GM18870 (cell line): Measurements from ENCODE around the gene SLC2A6.

ENCODE experiments used
- ATAC-seq: cut with Tn5 transposase; IDR thresholded peaks from one replicate; pipeline ENCODE4 v1.9.1; 2021; ENCODE audit warnings: moderate library complexity; ENCODE audit not compliant: unreplicated experiment

The SLC2A6 gene

DNA sequence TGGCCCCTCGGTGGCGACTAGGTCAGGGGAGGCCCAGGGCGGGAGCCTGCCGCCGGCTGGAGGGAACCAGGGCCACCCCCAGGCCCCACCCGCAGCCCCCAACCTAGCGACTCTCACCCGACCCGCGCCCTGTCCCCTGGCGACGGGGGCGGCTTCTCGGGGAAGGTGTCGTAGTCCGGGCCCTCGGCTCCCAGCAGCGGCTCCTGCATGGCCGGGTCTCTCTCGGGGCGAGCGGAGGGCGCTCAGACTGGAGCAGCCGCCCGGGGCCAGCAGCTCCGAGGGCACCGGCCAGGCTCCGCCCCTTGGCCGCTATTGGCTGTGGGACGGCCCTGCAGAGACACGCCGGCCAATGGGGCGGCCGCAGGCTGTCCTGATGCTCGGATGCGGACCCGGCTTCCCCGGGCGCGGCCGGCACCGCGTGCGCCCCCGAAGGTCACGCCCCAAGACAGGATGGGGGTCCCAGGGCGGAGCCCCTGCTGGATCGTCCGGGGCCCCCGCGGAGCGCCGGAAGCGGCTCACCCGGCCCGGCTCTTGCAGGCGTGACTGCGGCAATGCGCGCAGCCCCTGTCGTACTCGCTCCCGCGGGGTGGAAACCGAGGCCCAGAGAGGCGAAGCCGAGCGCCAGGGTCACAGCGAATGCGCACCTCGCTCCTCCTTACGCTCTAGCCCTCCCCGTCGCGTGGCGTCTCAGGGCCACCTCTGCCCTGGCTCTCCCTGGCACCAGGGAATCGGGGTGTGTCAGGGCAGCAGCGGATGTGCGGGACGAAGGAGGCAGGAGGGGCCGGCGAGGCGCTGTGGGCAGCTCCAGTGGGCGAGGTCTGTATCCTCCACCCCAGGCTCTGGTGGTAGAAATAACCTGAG lies at the start of gene SLC2A6:
TSS of gene SLC2A6 (minus strand) at position 249 of the 861 bp plus-strand sequence. CDS start at position 209, 40 bp downstream.
- ATAC-seq = peak; percentile 58

DNA sequence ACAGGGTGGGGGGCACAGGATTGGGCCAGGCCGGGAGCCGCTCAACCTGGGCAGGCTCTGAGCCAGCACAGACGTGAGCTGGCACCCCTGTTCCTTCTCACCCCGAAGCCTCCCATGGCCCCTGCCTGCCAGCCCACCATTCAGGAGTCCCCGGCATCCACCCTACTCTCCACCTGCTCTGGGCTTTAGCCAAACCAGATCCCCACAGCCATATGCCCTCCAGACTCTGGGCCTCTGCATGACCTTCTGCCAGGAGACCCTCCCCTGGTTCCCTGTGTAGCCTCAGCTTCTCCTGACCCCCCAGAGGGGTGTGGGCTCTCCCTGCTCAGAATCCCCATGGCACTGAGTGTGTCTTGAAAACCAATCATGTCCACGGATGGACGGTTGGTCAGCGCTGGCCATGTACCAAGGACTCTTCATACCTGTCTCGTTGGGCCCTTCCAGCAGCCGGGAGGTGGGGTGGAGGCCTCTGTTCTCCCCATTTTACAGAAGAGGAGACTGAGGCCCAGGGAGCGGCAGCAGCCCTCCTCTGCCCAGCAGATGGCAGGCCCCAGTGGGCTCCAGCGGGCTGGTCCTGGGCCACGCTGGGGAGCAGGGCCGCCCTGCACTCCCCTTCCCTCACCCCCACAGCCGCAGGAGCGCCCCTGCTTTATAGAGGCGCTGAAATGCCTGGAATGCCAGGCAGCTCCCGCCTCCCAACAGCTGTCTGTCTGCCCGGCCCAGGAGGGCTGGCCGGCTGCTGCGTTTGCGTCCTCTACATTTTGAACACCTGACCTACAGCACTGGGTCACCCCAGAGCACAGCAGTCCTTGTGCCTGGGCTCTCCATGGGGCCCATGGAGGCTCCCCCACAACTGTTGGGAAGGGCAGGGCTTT lies 49.3 kb upstream of the SLC2A6 start:
- ATAC-seq = no peak

DNA sequence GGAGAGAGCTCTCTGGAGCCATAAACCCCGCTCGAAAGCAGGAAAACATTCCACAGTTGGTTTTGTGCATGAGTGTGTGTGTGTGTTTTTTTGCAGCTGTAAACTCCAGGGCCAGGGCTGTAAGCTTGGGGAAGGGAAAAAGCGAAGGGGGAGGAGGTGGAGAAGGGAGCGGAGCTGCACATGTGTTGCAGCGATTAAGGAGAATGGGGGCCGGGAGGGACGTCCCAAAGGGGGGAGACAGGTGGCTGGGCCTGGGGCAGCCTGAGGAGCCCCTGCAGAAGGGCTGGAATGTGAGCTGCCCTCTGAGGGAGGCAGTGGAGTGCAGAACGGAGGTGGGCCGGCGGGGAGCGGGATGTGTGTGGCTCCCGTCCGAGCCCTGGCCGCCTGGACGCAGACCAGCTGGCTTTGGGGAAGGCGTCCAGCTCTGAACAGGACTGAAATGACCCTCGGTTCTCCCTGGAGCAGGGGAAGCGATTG lies 48.6 kb upstream of the SLC2A6 start:
- no peak for ATAC-seq

DNA sequence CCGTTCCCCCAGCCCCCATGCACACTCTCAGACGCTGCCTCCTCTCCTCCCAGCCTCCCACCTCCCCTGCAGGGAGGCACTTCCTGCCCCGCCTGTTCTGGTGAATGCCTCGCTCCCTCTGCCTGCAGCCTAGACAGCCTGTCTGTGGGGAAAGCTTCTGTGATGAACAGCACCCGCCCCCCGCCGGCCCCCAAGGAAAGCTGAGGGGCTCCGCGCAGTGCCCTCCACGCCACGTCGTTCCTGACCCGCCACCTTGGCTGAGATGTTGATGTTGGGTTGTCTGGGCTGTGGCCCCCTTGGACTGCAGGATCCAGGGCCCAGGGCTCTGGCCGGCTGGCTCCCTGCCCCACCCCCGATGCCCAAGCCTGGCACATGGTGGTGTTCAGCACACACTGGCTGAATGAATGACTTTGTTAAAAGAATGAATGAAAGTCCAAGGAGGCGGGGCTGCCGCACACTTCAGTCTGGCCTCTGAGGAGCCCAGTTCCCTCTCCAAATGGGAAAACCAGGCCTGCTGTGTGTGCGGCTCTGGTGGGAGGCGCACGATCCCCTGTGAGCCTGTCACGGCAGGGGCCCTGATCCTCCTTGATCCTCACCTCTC lies 47.9 kb upstream of the SLC2A6 start:
- no peak for ATAC-seq

DNA sequence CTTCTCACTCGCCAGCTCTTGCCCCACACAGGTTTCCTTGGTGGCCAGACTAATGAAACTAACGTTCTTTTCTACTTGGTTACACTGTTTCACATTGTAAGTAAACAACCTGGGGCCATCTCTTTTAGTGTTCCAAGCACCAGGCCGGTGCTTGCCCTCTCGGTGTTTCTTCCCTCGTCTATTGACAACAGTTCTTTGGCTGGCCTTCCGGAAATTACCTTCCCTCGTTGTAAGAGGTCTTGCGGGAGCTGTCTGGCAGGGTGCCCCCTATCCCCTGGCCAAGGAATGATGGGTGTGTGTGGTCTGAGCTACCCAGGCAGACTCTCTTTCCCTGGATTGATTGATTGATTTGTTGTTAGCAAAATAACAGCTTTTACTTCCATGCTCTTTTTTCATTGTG lies 46.8 kb upstream of the SLC2A6 start:
- ATAC-seq = no peak

GRCh38 chr9:133524679-133525228 lies 45.9 kb upstream of the SLC2A6 start, which contains the start of gene MYMK:
Gene MYMK, minus strand, starts transcription at chr9:133524959. Its CDS starts 115 bp downstream, at chr9:133524844.
- no peak for ATAC-seq

DNA sequence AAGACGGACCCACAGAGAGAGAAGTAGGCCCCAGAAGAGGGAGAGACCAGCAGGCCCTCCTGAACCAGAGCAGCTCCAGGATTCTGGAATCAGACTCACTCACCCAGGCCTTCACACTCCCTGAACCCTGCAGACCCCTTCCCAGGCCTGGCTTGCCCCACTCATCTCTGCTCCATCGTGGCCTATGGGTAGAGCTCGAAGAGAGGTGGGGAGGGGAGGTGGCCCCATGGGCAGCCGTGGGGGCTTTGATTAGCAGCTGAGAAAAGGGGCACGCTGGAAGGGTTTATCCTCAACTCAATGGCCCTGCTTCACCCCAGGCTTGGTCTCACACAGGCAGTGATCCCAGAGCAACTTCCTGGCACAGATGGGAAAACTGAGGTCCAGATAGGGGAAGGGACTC lies 45.2 kb upstream of the SLC2A6 start:
- ATAC-seq = no peak

DNA sequence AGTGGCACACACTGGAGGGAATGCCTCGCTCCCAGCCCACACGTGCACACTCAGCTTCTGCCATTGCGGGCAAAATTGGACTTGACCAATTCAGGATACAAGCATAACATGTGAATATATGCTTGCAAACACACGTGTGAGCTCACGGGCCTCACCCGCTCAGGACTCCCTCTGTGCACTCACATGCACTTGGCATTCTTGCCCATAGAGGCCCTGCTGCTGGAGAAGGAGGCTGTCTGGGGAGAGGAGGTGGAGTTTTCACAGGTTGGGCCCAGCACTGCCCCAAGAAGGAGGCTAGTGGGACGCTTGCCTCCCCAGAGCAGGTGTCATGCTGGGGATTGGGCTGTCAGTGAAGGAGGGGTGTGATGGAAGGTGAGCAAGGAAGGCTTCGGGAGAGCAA lies 44.2 kb upstream of the SLC2A6 start:
- ATAC-seq = no peak

GRCh38 chr9:133522073-133522910 lies 43.4 kb upstream of the SLC2A6 start:
- no peak for ATAC-seq

GRCh38 chr9:133521122-133522072 lies 42.5 kb upstream of the SLC2A6 start:
- ATAC-seq = no peak

DNA sequence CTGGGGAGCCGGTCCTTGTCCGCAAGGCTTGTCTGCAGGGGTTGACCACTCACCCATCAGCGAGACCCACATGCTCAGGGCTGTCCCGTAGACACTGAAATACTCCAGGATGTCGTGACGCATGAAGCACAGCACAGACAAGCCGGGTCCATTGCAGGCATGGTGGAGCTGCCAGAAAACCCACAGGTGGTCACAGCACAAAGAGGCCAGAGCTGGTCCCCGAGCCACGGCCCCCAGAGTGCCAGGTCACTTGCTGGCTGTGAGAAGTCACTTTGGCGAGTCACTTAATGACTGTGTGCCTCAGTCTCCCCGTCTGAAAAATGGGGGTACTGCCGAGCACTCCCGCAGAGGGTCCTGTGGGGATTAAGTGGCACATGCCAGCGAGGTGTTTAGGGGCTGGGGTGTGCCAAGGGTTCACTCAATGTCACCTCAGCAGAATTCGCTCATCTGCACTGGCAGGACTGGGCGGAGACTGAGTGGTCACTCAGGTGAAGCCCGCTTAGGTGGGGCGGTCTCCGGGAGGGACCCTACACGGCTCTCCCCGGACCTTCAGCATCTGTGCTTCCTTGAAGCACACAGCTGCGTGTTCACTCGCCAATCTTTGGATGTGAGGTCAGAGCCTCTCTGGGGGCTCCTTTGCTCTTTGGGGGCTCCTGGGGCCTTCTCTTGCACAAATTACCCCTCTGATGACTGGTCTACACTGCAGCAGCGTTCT lies 41.4 kb upstream of the SLC2A6 start:
- no peak for ATAC-seq

GRCh38 chr9:133519693-133520092 lies 40.8 kb upstream of the SLC2A6 start:
- ATAC-seq = no peak

GRCh38 chr9:133518706-133519449 lies 40.0 kb upstream of the SLC2A6 start:
- no peak for ATAC-seq

DNA sequence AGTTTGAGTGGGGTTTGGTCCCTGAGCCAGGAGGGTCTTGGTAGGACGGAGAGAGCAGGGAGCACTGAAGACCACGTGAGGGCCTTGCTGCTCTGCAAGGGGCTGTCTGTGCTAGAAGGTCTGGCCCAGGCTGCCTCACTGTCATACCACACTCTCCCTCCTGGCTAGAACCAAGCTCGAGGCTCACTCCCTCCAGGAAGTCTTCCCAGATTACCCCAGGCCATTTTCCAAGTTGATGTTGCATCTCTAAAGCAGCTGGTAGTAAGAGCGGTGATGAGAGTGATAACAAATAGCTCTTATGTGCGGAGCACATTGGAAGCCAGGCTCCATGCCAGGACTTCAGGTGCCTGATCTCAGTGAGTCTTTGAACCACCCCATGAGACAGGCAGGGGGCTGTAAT lies 39.3 kb upstream of the SLC2A6 start:
- ATAC-seq = no peak

GRCh38 chr9:133517711-133518110 lies 38.8 kb upstream of the SLC2A6 start:
- no peak for ATAC-seq

DNA sequence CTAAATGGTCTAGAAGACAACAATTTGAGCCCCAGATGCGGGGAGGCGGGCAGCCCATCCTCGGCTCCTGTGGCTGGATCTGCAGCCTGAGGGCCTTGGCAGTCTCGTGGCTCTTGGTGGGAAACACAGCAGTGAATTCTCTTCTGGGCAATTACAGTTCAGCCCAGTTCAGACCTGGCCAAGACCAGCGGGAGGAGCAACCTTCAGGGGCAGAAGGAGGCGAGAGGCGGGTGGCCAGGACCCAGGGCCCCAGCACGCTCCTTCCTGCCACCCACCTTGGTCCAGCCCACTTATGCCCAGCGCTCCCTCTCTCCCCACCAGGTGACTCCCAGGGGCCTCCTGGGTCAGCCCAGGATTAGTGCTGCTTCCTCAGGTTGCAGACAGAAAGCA lies 38.1 kb upstream of the SLC2A6 start:
- no peak for ATAC-seq

- no peak for ATAC-seq
Observed at GRCh38 chr9:133516256-133516960, 37.5 kb upstream of the SLC2A6 start.
